SIG-M5 (cell line): ENCODE measurements around the gene RBM18.

Source experiments
- DNase-seq: peaks from one replicate; lab custom pipeline; 2025; lab: John Stamatoyannopoulos, UW

Gene RBM18

GRCh38 chr9:122204055-122204454 lies 60.6 kb downstream of the RBM18 start:
- no peak for DNase-seq

- no peak for DNase-seq
These were observed 62.5 kb downstream of the RBM18 start for GRCh38 chr9:122202111-122202510.

GRCh38 chr9:122201641-122202040 lies 63.0 kb downstream of the RBM18 start:
- no peak for DNase-seq

GRCh38 chr9:122200960-122201595 lies 63.6 kb downstream of the RBM18 start:
- DNase-seq = no peak

GRCh38 chr9:122197882-122198281 lies 66.8 kb downstream of the RBM18 start:
- DNase-seq = no peak

- DNase-seq = no peak
These were observed 67.2 kb downstream of the RBM18 start for GRCh38 chr9:122197426-122197825.

GRCh38 chr9:122195875-122196274 lies 68.8 kb downstream of the RBM18 start:
- no peak for DNase-seq

GRCh38 chr9:122193651-122194050 lies 71.0 kb downstream of the RBM18 start:
- no peak for DNase-seq

GRCh38 chr9:122192914-122193525 lies 71.6 kb downstream of the RBM18 start:
- no peak for DNase-seq

- DNase-seq = no peak
These were observed 72.3 kb downstream of the RBM18 start for GRCh38 chr9:122192261-122192875.

GRCh38 chr9:122191584-122191983 lies 73.1 kb downstream of the RBM18 start:
- DNase-seq = no peak

- no peak for DNase-seq
These were observed 73.9 kb downstream of the RBM18 start for GRCh38 chr9:122190597-122191381.

GRCh38 chr9:122188369-122188768 lies 76.3 kb downstream of the RBM18 start:
- no peak for DNase-seq
